CD4-positive, alpha-beta T cell (primary cell): Measurements from ENCODE around the gene BIN1. TPM values are rescaled to one million over a fixed set of nuclear protein-coding genes. Genes with fewer than 3 reads are reported as not detected.

Source experiments
- ATAC-seq: fragments of 200-7000 bp; cut with Tn5 transposase; one replicate; pipeline ENCODE4 v1.10.0; 2022; ENCODE audit warnings: mild to moderate bottlenecking; ENCODE audit not compliant: poor library complexity
- CTCF ChIA-PET: fragments of 350-600 bp; sonication (Branson Sonifier 250); formaldehyde crosslinking; loops from one replicate; lab custom pipeline; 2021; ENCODE audit warnings: antibody characterized with exemption, inconsistent platforms; lab: Charles Lee
- POLR2A ChIA-PET: fragments of 350-600 bp; sonication (Branson Sonifier 250); formaldehyde crosslinking; loops from one replicate; lab custom pipeline; 2021; ENCODE audit warnings: antibody characterized with exemption, inconsistent platforms; lab: Charles Lee
- DNase-seq, 14 experiments: peaks; one replicate each; pipeline ENCODE4 v3.0.0-alpha.2; 2013 to 2020; ENCODE audit warnings: mixed read lengths in 2 of 14
- H3K27ac ChIP-seq, 2 donors: one replicate each; pipeline versions ENCODE4 v1.5.1 to v1.7.0; 2013; ENCODE audit warnings: low read length in 2 of 2, low read depth in 1 of 2, mild to moderate bottlenecking in 1 of 2
- H3K27me3 ChIP-seq, 2 experiments: 1 replicate in 1 of 2; 2 replicates in 1 of 2; pipeline versions ENCODE4 v1.6.1 to v1.7.0; 2013; ENCODE audit warnings: low read length in 2 of 2, control low read depth in 1 of 2, mild to moderate bottlenecking in 1 of 2, moderate library complexity in 1 of 2; ENCODE audit not compliant: insufficient read depth in 2 of 2, control insufficient read depth in 1 of 2
- H3K36me3 ChIP-seq: one replicate; pipeline ENCODE4 v1.6.1; 2013; ENCODE audit warnings: low read length, control low read depth; ENCODE audit not compliant: insufficient read depth
- H3K4me1 ChIP-seq: one replicate; pipeline ENCODE4 v1.6.1; 2013; ENCODE audit warnings: low read length, control low read depth; ENCODE audit not compliant: insufficient read depth
- H3K4me3 ChIP-seq: one replicate; pipeline ENCODE4 v1.5.1; 2013; ENCODE audit warnings: mild to moderate bottlenecking, low read length, moderate library complexity
- H3K9me3 ChIP-seq, 2 experiments: 1 replicate in 1 of 2; 2 replicates in 1 of 2; pipeline versions ENCODE4 v1.6.1 to v1.7.0; 2013; ENCODE audit warnings: low read length in 2 of 2, mild to moderate bottlenecking in 2 of 2, control low read depth in 1 of 2, moderate library complexity in 1 of 2; ENCODE audit not compliant: control insufficient read depth in 1 of 2, insufficient read depth in 1 of 2
- H3K27ac Mint-ChIP-seq: one replicate; pipeline ENCODE4 v1.8.0; 2020; ENCODE audit warnings: mixed read lengths
- H3K27me3 Mint-ChIP-seq: one replicate; pipeline ENCODE4 v1.8.0; 2021; ENCODE audit warnings: mixed read lengths
- H3K36me3 Mint-ChIP-seq: one replicate; pipeline ENCODE4 v1.8.0; 2021; ENCODE audit warnings: low read depth, mixed read lengths
- H3K4me1 Mint-ChIP-seq: one replicate; pipeline ENCODE4 v1.8.0; 2021; ENCODE audit warnings: low read depth, mixed read lengths
- H3K4me3 Mint-ChIP-seq: one replicate; pipeline ENCODE4 v1.8.0; 2020; ENCODE audit warnings: mild to moderate bottlenecking, mixed read lengths
- H3K9me3 Mint-ChIP-seq: one replicate; pipeline ENCODE4 v1.8.0; 2020; ENCODE audit warnings: mixed read lengths
- CTCF ChIP-seq: fragments of 200-600 bp; IDR thresholded peaks from one replicate; pipeline ENCODE4 v1.8.0; 2022; ENCODE audit warnings: antibody characterized with exemption, mild to moderate bottlenecking
- intact Hi-C, 2 experiments: fragments of 100-400 bp; cut with DNase I in 1 of 2; cut with micrococcal nuclease in 1 of 2; formaldehyde crosslinking; loops; one replicate each; pipeline versions ENCODE4 v1.15.1 to v1.9.0; 2023 to 2025; cut with DNase I, micrococcal nuclease
- total RNA-seq, 174 experiments: library from RNA in 2 of 174; stranded (reverse) in 2 of 174; gene quantifications; one replicate each; pipeline ENCODE4 v1.2.3 and lab custom pipeline; 2021 to 2026

The BIN1 gene
- total RNA-seq, 2 experiments from 2014 or later: 98.8 to 104 TPM

- H3K4me3 ChIP-seq: no peak overlapping the region
- H3K27ac ChIP-seq: no peak overlapping the region
- H3K36me3 ChIP-seq: no peaks in the 10 kb centered on the region
- H3K4me1 Mint-ChIP-seq: no peaks in the 10 kb centered on the region
- ATAC-seq (no peak), DNase-seq (no peak)
- H3K27me3 ChIP-seq: no peaks in the 10 kb centered on the region
- TF ChIP-seq CTCF: no peak
- no peaks in the 10 kb centered on the region for H3K9me3 ChIP-seq
- H3K27ac Mint-ChIP-seq: no peak overlapping the region
- CTCF ChIA-PET: no interaction called here
- intact Hi-C loops: no loop called here
- no peaks in the 10 kb centered on the region for H3K9me3 Mint-ChIP-seq
- no peaks in the 10 kb centered on the region for H3K27me3 Mint-ChIP-seq
- POLR2A ChIA-PET: interaction anchor here (0.5 kb wide), 1 partner anchor 892 kb away, joined by 3 read pairs; no protein-coding TSS in a partner anchor
- H3K36me3 Mint-ChIP-seq: no peaks in the 10 kb centered on the region
- H3K4me1 ChIP-seq: no peaks in the 10 kb centered on the region
- no peak overlapping the region for H3K4me3 Mint-ChIP-seq
Observed at GRCh38 chr2:127000194-127000593, 106.8 kb downstream of the BIN1 start.

- no peaks in the 10 kb centered on the region for H3K9me3 ChIP-seq
- H3K4me3 ChIP-seq: no peak overlapping the region
- DNase-seq (no peak), ATAC-seq (no peak)
- TF ChIP-seq CTCF: no peak
- no peaks in the 10 kb centered on the region for H3K27me3 ChIP-seq
- H3K4me1 ChIP-seq: no peaks in the 10 kb centered on the region
- Mint-ChIP-seq H3K27me3 (peaks cover 2% of the 10 kb centered on the region), H3K4me3 (no peak overlapping the region), H3K27ac (no peak overlapping the region), H3K4me1 (no peaks in the 10 kb centered on the region), H3K9me3 (no peaks in the 10 kb centered on the region), H3K36me3 (no peaks in the 10 kb centered on the region)
- no peaks in the 10 kb centered on the region for H3K36me3 ChIP-seq
- POLR2A ChIA-PET: no interaction called here
- intact Hi-C loops: no loop called here
- CTCF ChIA-PET: no interaction called here
- no peak overlapping the region for H3K27ac ChIP-seq
Observed at GRCh38 chr2:126999106-126999756, 107.7 kb downstream of the BIN1 start.

- H3K27me3 Mint-ChIP-seq: peaks cover 4% of the 10 kb centered on the region
- no peaks in the 10 kb centered on the region for H3K9me3 ChIP-seq
- H3K36me3 ChIP-seq: no peaks in the 10 kb centered on the region
- H3K4me1 ChIP-seq: no peaks in the 10 kb centered on the region
- intact Hi-C loops: no loop called here
- no peak overlapping the region for H3K27ac ChIP-seq
- H3K9me3 Mint-ChIP-seq: no peaks in the 10 kb centered on the region
- H3K4me3 ChIP-seq: no peak overlapping the region
- H3K36me3 Mint-ChIP-seq: no peaks in the 10 kb centered on the region
- ChIA-PET CTCF (no interaction called here), POLR2A (no interaction called here)
- no peak overlapping the region for H3K27ac Mint-ChIP-seq
- no peak overlapping the region for H3K4me3 Mint-ChIP-seq
- no peak for ATAC-seq
- no peaks in the 10 kb centered on the region for H3K27me3 ChIP-seq
- no peaks in the 10 kb centered on the region for H3K4me1 Mint-ChIP-seq
- TF ChIP-seq CTCF: no peak
- DNase-seq: no peak
Observed at GRCh38 chr2:126998486-126998885, 108.5 kb downstream of the BIN1 start.

Other genes starting within 250 kb of the BIN1 start
- gene TEX51, start 208.3 kb downstream of the BIN1 start, total RNA-seq: not detected
- not detected for gene CYP27C1, start 113.1 kb upstream of the BIN1 start, total RNA-seq
- 10 to 100 TPM; 40.0 to 44.0 TPM for gene ERCC3, start 187.0 kb upstream of the BIN1 start, total RNA-seq